HUES64 (cell line): Measurements from ENCODE around the gene STK39.
A peak's percentile ranks its signal among the peaks of the same experiment; 100 is the strongest.

Experiments
- H3K27ac ChIP-seq: 2 replicates; pipeline ENCODE4 v1.7.0; 2013; ENCODE audit warnings: low read depth, low read length, inconsistent platforms
- H3K27me3 ChIP-seq: 2 replicates; pipeline ENCODE4 v1.6.1; 2013; ENCODE audit warnings: mild to moderate bottlenecking, low read length; ENCODE audit not compliant: insufficient read depth
- H3K36me3 ChIP-seq: 2 replicates; pipeline ENCODE4 v1.6.1; 2013; ENCODE audit warnings: mild to moderate bottlenecking, low read length; ENCODE audit not compliant: insufficient read depth
- H3K4me1 ChIP-seq: 2 replicates; pipeline ENCODE4 v1.6.1; 2013; ENCODE audit warnings: mild to moderate bottlenecking, low read length, moderate library complexity; ENCODE audit not compliant: insufficient read depth
- H3K4me3 ChIP-seq: 2 replicates; pipeline ENCODE4 v1.5.1; 2013; ENCODE audit warnings: mild to moderate bottlenecking, low read length, moderate library complexity
- H3K9ac ChIP-seq: 2 replicates; pipeline ENCODE4 v1.6.1; 2013; ENCODE audit warnings: mild to moderate bottlenecking, low read depth, low read length
- H3K9me3 ChIP-seq: 2 replicates; pipeline ENCODE4 v1.6.1; 2013; ENCODE audit warnings: low read depth, low read length; ENCODE audit not compliant: insufficient read depth
- WGBS: fragments of 150-250, 120-280 bp; methylation state at CpG from one replicate; pipeline ENCODE4 v1.1.7; 2013; ENCODE audit warnings: missing lambda C conversion rate; 5-methylcytosine and 5-hydroxymethylcytosine counted together

STK39 gene

DNA sequence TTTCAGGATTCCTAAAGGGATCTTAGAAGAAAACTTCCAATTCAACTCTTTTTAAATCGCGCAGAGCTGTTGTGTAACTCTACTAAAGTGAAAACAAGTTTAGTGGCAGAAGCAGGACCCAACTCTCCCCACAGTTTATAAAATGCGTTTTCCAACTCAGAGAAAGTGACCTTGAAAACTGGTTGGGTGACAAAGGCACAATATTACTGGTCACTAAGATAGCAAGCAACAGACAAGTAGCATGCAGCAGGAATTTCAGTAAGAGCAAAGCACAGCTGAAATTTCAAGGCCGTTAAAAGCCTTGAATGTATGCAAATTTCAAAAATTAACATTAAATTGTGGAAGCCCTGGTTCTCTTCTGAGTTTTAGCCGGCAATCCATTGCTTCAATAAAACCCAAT, 66.9 kb downstream of the STK39 start:
- no peak overlapping the region for H3K4me3 ChIP-seq
- H3K9me3 ChIP-seq, result no peaks in the 10 kb centered on the region
- no peaks in the 10 kb centered on the region for H3K36me3 ChIP-seq
- H3K27me3 ChIP-seq, result no peaks in the 10 kb centered on the region; the same call in 1 of the 2 replicates
- no peak overlapping the region for H3K9ac ChIP-seq
- H3K4me1 ChIP-seq, result peaks cover 61% of the 10 kb centered on the region
- 71% methylated on average over 5 of the region's 5 CpGs for WGBS
- H3K27ac ChIP-seq, result peak overlapping the region; percentile 60; the same call in 1 of the 2 replicates

DNA sequence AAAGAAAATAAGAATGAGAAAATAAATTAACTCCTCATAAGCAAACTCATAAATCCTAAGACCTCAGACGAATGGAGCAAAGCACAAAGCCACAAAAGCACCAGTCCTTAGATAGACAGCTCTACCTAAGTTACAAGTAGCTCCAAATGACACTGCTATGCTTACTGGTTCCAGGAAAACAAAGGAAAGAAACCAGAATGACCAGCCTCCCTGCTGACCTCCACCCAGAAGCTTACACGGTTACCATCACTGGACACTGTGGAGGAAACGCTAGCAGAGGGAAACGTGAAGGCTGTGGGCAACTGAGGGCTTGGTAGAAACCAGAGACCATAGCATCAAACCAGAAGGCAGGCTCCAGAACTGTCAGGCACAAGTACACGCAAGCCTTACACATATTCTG, 67.8 kb downstream of the STK39 start:
- Histone ChIP-seq H3K27ac (no peak overlapping the region), H3K27me3 (no peaks in the 10 kb centered on the region; the same call in 1 of the 2 replicates), H3K9ac (no peak overlapping the region), H3K4me3 (no peak overlapping the region), H3K9me3 (no peaks in the 10 kb centered on the region), H3K36me3 (no peaks in the 10 kb centered on the region), H3K4me1 (peaks cover 54% of the 10 kb centered on the region)
- 95% methylated on average over 5 of the region's 5 CpGs for WGBS

DNA sequence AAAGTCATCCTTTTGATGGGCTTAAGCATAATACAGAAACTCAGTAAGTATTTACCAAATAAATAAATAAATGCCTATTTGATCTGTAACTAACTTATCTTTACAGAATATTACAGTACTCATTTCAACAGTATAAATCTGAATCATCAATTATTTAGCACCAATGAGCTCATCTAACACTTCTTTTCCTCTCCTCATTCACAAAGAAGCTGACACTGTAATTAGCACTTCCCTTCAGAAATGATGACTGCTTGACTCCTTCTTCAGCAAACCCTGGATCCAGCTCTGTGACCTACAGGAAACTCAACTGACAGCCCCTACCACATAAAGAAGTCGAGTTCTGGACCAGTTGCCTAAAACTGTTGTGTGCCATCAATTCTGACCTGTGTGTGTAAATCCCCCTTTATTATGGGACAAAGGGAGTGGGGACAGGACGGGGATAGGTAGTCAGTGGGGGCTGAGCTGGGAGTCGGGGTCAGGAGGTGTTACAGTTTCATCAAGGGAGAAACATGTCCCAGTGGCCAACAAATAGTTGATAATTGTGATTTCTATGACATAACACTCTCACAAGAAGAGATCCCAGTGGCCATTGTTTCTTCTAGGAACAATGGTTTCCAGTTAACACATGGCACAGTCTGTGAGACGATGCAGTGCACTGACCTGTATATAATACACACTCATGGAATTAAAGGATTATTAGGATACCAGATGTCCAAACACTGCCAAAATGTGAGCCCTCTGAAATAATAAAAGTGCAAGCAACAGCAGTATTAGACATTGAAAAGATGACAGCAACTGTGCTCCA, 68.7 kb downstream of the STK39 start:
- WGBS, result 85% methylated on average over 4 of the region's 4 CpGs
- Histone ChIP-seq H3K9me3 (no peaks in the 10 kb centered on the region), H3K36me3 (no peaks in the 10 kb centered on the region), H3K27ac (no peak overlapping the region), H3K4me1 (peaks cover 51% of the 10 kb centered on the region), H3K4me3 (no peak overlapping the region), H3K27me3 (no peaks in the 10 kb centered on the region; the same call in 1 of the 2 replicates), H3K9ac (no peak overlapping the region)

DNA sequence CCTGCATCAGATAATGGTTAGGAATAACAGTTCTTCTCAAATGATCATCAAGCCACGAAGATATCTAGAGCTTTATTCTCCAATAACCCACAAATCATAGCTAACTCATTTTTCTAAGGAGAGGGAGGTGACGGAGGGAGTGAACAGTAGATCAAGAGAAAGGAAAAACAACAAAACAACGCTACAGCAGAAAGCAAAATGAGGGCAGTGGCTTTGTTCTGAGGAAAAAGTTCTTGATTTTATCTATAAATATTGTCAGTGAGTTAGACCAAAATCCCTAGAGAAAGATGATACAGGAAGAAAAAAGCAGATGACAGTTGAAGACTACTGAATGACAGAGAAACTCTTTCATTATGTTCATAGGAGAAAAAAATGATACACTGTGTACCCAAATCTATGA, 71.0 kb downstream of the STK39 start:
- H3K9ac ChIP-seq, result no peak overlapping the region
- no peaks in the 10 kb centered on the region for H3K27me3 ChIP-seq
- WGBS, result 84% methylated on average over 2 of the region's 3 CpGs
- no peak overlapping the region for H3K4me3 ChIP-seq
- H3K27ac ChIP-seq, result no peak overlapping the region
- H3K4me1 ChIP-seq, result peaks cover 47% of the 10 kb centered on the region
- no peaks in the 10 kb centered on the region for H3K9me3 ChIP-seq
- H3K36me3 ChIP-seq, result no peaks in the 10 kb centered on the region

DNA sequence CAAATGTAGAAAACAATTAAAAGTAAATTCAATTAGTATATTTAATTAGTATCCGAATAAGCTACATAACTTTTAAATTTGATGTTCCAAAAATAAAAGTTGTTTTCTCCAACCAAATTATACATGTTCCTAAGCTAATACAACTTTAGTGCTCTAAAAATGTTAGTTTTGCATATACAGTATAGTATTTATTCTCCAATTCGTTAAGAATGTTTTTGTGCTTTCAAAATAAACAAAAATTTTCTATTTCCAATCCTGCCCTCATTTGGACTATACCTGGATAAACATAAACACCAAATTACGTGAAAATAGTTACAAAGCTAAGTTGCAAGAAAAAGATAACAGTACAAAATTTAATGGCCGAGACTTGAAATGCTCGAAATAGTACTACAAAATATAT, 71.9 kb downstream of the STK39 start:
- Histone ChIP-seq H3K36me3 (no peaks in the 10 kb centered on the region), H3K27me3 (no peaks in the 10 kb centered on the region), H3K4me3 (no peak overlapping the region), H3K27ac (no peak overlapping the region), H3K4me1 (peaks cover 37% of the 10 kb centered on the region), H3K9me3 (no peaks in the 10 kb centered on the region), H3K9ac (no peak overlapping the region)
- WGBS, result 91% methylated on average over 3 of the region's 5 CpGs

DNA sequence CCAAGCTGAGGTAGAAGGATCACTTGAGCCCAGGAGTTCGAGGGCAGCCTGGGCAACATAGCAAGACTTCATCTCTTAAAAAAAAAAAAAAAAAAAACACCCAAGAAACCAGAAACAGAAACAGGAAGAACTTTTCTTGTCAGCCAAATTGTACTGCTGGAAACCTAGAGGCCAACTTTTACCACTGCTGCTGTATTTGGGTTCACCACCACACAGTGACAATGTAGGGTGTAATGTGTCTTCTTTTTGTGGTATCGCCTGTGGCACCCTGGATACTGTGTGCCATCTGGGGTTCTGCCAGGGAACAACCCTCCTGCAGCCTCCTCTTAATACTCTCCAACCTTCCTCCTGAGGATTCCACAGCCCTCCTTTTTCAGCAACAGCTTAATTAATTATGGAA, 72.6 kb downstream of the STK39 start:
- Histone ChIP-seq H3K9ac (no peak overlapping the region), H3K4me1 (peaks cover 34% of the 10 kb centered on the region), H3K36me3 (no peaks in the 10 kb centered on the region), H3K27ac (no peak overlapping the region), H3K9me3 (no peaks in the 10 kb centered on the region), H3K27me3 (no peaks in the 10 kb centered on the region), H3K4me3 (no peak overlapping the region)
- 92% methylated on average over 2 of the region's 2 CpGs for WGBS

DNA sequence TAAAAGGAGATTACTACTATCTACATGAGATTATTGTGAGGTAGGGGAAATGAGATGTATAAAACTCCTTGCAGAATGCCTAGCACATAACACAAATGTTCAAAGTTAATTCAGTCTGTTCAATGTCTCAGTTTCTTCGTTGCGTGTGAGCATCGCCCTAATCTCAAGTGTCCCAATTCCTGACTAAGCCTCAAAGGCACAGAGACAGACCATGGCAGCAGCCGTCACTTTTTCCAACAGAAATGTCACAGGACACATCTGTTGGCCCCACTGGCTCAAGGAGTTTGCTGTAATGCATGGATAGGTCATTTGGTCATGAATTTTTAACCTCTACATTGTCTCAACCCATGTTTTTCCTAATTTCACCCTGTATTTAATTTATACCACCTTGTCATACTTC, 75.3 kb downstream of the STK39 start:
- H3K4me3 ChIP-seq, result no peak overlapping the region
- WGBS, result 94% methylated on average over 4 of the region's 4 CpGs
- no peaks in the 10 kb centered on the region for H3K36me3 ChIP-seq
- H3K27ac ChIP-seq, result no peak overlapping the region
- H3K4me1 ChIP-seq, result peaks cover 13% of the 10 kb centered on the region
- H3K27me3 ChIP-seq, result no peaks in the 10 kb centered on the region
- no peaks in the 10 kb centered on the region for H3K9me3 ChIP-seq
- no peak overlapping the region for H3K9ac ChIP-seq

DNA sequence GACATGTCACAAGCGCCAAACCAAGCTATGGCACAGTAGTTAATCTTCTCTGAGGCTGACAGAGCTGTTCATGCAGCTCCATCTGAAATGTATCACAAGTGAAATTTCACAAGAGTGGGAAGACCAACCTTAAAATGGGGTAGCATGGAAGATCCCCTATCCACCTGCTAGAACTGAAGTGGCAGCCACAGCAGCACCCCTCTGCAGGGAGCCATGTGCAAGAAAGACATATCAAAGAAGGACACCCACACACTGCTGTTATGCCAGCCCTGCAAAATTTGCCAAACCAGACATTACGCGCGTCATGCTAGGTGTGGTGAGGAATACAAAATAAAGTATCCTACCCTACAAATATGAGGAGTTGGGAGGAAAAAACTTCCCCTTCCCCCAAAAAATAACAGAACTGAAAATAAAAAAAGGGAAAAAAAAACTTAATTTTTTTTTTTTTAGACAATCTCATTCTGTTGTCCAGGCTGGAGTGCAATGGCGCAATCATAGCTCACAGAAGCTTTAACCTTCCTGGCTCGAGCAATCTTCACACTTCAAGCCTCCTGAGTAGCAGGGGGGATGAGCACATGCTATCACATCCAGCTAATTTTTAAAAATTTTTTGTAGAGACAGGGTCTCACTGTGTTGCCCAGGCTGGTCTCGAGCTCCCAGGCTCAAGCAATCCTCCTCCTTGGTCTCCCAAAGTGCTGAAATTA, 76.2 kb downstream of the STK39 start:
- no peaks in the 10 kb centered on the region for H3K9me3 ChIP-seq
- H3K4me3 ChIP-seq, result no peak overlapping the region
- no peak overlapping the region for H3K27ac ChIP-seq
- peaks cover 19% of the 10 kb centered on the region for H3K4me1 ChIP-seq
- no peaks in the 10 kb centered on the region for H3K27me3 ChIP-seq
- H3K36me3 ChIP-seq, result no peaks in the 10 kb centered on the region
- H3K9ac ChIP-seq, result no peak overlapping the region
- WGBS, result 96% methylated on average over 4 of the region's 7 CpGs

DNA sequence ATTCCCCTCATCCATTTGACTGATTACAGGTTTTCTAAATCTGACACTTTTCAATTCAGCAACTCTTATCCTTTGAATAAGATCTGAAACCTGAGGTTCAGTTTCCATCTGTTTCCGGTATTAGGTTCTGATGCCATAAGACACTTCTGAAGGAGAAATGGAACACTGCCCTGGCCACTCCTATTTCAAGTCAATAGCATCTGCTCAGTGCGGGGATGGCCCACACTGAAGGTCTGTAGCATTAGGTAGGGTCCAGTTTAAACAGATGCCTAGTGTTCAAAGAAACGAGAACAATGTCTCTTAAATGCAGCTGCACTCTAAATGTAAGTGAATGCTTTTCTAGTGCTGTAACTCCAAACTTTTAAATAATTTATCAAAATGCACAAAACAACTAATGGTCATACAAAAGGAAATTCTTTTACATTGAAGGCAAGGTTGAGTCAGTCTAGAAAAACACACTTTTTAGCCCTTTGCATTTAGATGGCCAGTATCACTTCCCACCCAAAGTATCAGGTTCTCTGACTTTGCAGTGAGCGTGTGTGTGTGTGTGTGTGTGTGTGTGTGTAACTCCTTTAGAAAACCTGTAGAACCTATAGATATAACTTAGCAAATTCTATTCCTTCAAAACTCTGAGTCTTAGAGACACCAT, 78.2 kb downstream of the STK39 start:
- H3K9ac ChIP-seq, result no peak overlapping the region
- no peaks in the 10 kb centered on the region for H3K27me3 ChIP-seq
- peaks cover 34% of the 10 kb centered on the region for H3K4me1 ChIP-seq
- 94% methylated on average over 3 of the region's 4 CpGs for WGBS
- no peak overlapping the region for H3K27ac ChIP-seq
- no peaks in the 10 kb centered on the region for H3K9me3 ChIP-seq
- H3K4me3 ChIP-seq, result no peak overlapping the region
- H3K36me3 ChIP-seq, result no peaks in the 10 kb centered on the region

DNA sequence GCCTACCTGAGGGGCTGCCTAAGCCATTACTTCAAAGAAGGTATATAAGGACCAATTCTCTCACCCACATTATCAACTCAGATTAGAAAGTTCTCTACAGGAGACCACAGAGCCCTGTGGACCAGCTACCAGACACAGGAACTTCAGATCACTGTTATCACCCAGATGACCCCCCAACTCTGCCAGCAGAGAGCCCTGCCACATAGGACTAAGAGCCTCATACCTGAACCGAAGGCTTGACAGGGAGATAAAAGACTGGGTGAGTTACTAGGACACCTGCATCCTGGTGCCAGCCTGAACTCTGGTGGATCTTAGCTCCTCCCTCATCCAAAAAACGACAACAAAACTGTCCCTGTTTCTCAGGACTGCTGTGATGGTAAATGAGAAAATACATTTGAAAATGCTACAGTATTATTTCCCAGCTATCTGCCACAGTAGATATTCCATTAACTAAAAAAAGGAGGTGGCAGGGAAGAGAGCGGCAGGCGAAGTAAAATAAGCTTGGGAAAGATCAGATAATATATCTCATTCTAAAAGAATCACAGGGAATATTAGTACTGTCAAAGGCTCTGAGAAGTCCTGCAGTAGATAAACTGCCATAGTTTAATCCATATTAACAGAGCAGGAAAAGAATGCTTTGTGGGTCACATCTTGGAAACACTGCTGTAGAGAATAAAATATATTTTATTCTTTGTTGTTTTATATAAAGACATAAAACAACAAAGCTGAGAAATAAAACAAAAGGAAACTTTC, 79.7 kb downstream of the STK39 start:
- Histone ChIP-seq H3K4me1 (peaks cover 28% of the 10 kb centered on the region), H3K36me3 (peaks cover 9% of the 10 kb centered on the region; the same call in 1 of the 2 replicates), H3K4me3 (no peak overlapping the region), H3K27ac (no peak overlapping the region), H3K27me3 (no peaks in the 10 kb centered on the region), H3K9me3 (no peaks in the 10 kb centered on the region), H3K9ac (no peak overlapping the region)
- 92% methylated on average over 1 of the region's 4 CpGs for WGBS
